GM12878 (cell line): ENCODE results near the gene VAC14. TPM values are rescaled to one million over a fixed set of nuclear protein-coding genes. Genes with fewer than 3 reads are reported as not detected.

ENCODE experiments used
- ATAC-seq: fragments of 200-7000 bp; cut with Tn5 transposase; 3 replicates; pipeline ENCODE4 v1.9.1; 2020; ENCODE audit warnings: mild to moderate bottlenecking, moderate library complexity
- BruUV-seq: library from RNA; stranded (reverse); fragments of 400-500 nt; replicated peaks from 2 replicates; lab custom pipeline; 2021; lab: Mats Ljungman, UMichigan
- CTCF ChIA-PET: fragments of 300-600 bp; sonication (Branson Sonifier 250); formaldehyde crosslinking; extraction: SDS; loops from one replicate; lab custom pipeline; 2021; ENCODE audit warnings: inconsistent platforms; lab: Yijun Ruan, JAX
- POLR2A ChIA-PET: fragments of 350-600 bp; formaldehyde crosslinking; extraction: SDS; loops from one replicate; lab custom pipeline; 2021; ENCODE audit warnings: inconsistent platforms; lab: Charles Lee
- RAD21 ChIA-PET: fragments of 300-600 bp; sonication (Branson Sonifier 250); formaldehyde crosslinking; loops from one replicate; lab custom pipeline; 2023; ENCODE audit warnings: antibody characterized with exemption; ENCODE audit not compliant: unreplicated experiment; lab: Charles Lee
- SMC1A ChIA-PET: fragments of 300-600 bp; sonication (Branson Sonifier 250); formaldehyde crosslinking; loops from one replicate; lab custom pipeline; 2023; ENCODE audit not compliant: unreplicated experiment, uncharacterized antibody; lab: Charles Lee
- DNase-seq: peaks from one replicate; pipeline ENCODE4 v3.0.0-alpha.2; 2011; ENCODE audit warnings: low read depth, low spot score
- FAIRE-seq: peaks from 3 replicates; lab custom pipeline; 2011; peaks lifted over from hg19 to GRCh38; lab: Jason Lieb, UNC
- H2AFZ ChIP-seq: 2 replicates; pipeline ENCODE4 v1.6.0; 2011; ENCODE audit warnings: low read depth, low read length, control low read depth; ENCODE audit not compliant: control insufficient read depth
- H3K27ac ChIP-seq: 2 replicates; pipeline ENCODE4 v1.5.1; 2011; ENCODE audit warnings: control low read depth; ENCODE audit not compliant: control insufficient read depth, insufficient read depth
- H3K27me3 ChIP-seq, 2 experiments: replicated peaks in 1 of 2; 2 replicates each; pipeline versions ENCODE4 v1.6.0 to v1.6.1; 2011; ENCODE audit warnings: low read length in 1 of 2; ENCODE audit not compliant: control insufficient read depth in 2 of 2, insufficient read depth in 2 of 2
- H3K36me3 ChIP-seq, 2 experiments: 2 replicates each; pipeline ENCODE4 v1.5.1; 2011; ENCODE audit warnings: low read length in 1 of 2; ENCODE audit not compliant: control insufficient read depth in 2 of 2, insufficient read depth in 2 of 2
- H3K4me1 ChIP-seq: 2 replicates; pipeline ENCODE4 v1.6.1; 2011; ENCODE audit warnings: mild to moderate bottlenecking, low read length, moderate library complexity, mixed read lengths; ENCODE audit not compliant: control insufficient read depth, insufficient read depth
- H3K4me2 ChIP-seq: 2 replicates; pipeline ENCODE4 v1.6.0; 2011; ENCODE audit warnings: control low read depth; ENCODE audit not compliant: control insufficient read depth, insufficient read depth
- H3K4me3 ChIP-seq: fragments of 200-600 bp; sonication (generic); 2 replicates; pipeline ENCODE4 v1.5.1; 2016
- H3K79me2 ChIP-seq: 2 replicates; pipeline ENCODE4 v1.6.0; 2011; ENCODE audit warnings: low read length; ENCODE audit not compliant: control insufficient read depth, insufficient read depth
- H3K9ac ChIP-seq: 2 replicates; pipeline ENCODE4 v1.8.0; 2011; ENCODE audit warnings: low read length, control low read depth, mixed read lengths; ENCODE audit not compliant: control insufficient read depth, insufficient read depth
- H3K9me3 ChIP-seq: replicated peaks from 3 replicates; pipeline ENCODE4 v1.5.1; 2011; ENCODE audit warnings: mild to moderate bottlenecking, low read length; ENCODE audit not compliant: control insufficient read depth, insufficient read depth
- H4K20me1 ChIP-seq: 2 replicates; pipeline ENCODE4 v1.6.0; 2011; ENCODE audit not compliant: control insufficient read depth, insufficient read depth
- BACH1 ChIP-seq: fragments of 450-650 bp; IDR thresholded peaks from 2 replicates; pipeline ENCODE4 v1.6.1; 2017; ENCODE audit warnings: mild to moderate bottlenecking, borderline replicate concordance
- E4F1 ChIP-seq: fragments of 450-650 bp; IDR thresholded peaks from 2 replicates; pipeline ENCODE4 v1.6.1; 2018; ENCODE audit warnings: borderline replicate concordance, mild to moderate bottlenecking; ENCODE audit not compliant: partially characterized antibody
- HSF1 ChIP-seq: fragments of 150-350 bp; IDR thresholded peaks from 2 replicates; pipeline ENCODE4 v1.6.1; 2014; ENCODE audit warnings: mild to moderate bottlenecking, low read depth, low read length
- WGBS: methylation state at CpG from one replicate; pipeline ENCODE4 v1.1.6; 2016; ENCODE audit warnings: low lambda C conversion rate; ENCODE audit not compliant: insufficient replicate concordance, insufficient coverage; ENCODE audit errors: missing lambda C conversion rate; 5-methylcytosine and 5-hydroxymethylcytosine counted together
- in situ Hi-C: fragments of 300-500 bp; cut with MboI; formaldehyde crosslinking; loops from 9 replicates; pipeline ENCODE4 v1.14.3; 2018; ENCODE audit warnings: mixed read lengths
- intact Hi-C: fragments of 100-400 bp; cut with micrococcal nuclease; formaldehyde crosslinking; loops from one replicate; pipeline ENCODE4 v1.14.2; 2022; ENCODE audit not compliant: unreplicated experiment
- polyA plus RNA-seq, 11 experiments: library from polyadenylated mRNA; depleted of rRNA in 4 of 11; unstranded in 6 of 11; stranded (reverse) in 5 of 11; fragments of >200 nt; fragmentation: Nextera tagmentation in 4 of 11; fragmentation: Illumina TruSeq in 1 of 11; extraction: Ambion mirVana in 4 of 11; extraction: Trizol in 1 of 11; gene quantifications; 1 replicate in 1 of 11; 2 replicates in 10 of 11; pipeline versions ENCODE4 v1.2.1 to v1.2.3, GENCODE V29; 2011 to 2016; ENCODE audit warnings: inconsistent platforms in 2 of 11, missing spikeins in 2 of 11, low read depth in 1 of 11
- total RNA-seq, 4 experiments: library from RNA; depleted of rRNA in 3 of 4; stranded (reverse); fragments of >200 nt in 3 of 4; fragmentation: Illumina TruSeq in 1 of 4; extraction: Trizol in 1 of 4; gene quantifications; 2 replicates each; pipeline versions ENCODE4 v1.2.1 to v1.2.3, GENCODE V29; 2013 to 2021

The VAC14 gene
- total and polyA plus RNA-seq, 10 of the 15 experiments (the other 5 are each of a cell fraction or from before 2014, with no cell fraction given), result 1.3 to 45.5 (median 25.5) TPM

GRCh38 chr16:70721202-70721963, 79.6 kb downstream of the VAC14 start:
- Histone ChIP-seq H3K79me2 (no peaks in the 10 kb centered on the region), H2AFZ (no peak overlapping the region), H3K4me2 (no peak overlapping the region), H3K4me1 (no peaks in the 10 kb centered on the region), H3K36me3 (no peaks in the 10 kb centered on the region; a peak in 2 of 4 replicates), H3K9me3 (no peaks in the 10 kb centered on the region), H3K27ac (no peak overlapping the region), H3K27me3 (no peaks in the 10 kb centered on the region), H3K9ac (no peak overlapping the region), H4K20me1 (no peaks in the 10 kb centered on the region), H3K4me3 (no peak overlapping the region)
- 86% methylated on average over 17 of the region's 18 CpGs for WGBS
- intact Hi-C loops, result no loop called here
- TF ChIP-seq E4F1 (no peak), BACH1 (no peak), HSF1 (no peak)
- in situ Hi-C loops, result no loop called here
- DNase-seq (no peak), ATAC-seq (no peak), FAIRE-seq (no peak)
- ChIA-PET POLR2A (no interaction called here), CTCF (interaction anchor here (2.5 kb wide), 1 partner anchor 50 kb away, joined by 7 read pairs; no protein-coding TSS in a partner anchor), RAD21 (no interaction called here), SMC1A (no interaction called here)
- BruUV-seq, result no TSS peak
